ENCODE results near the gene MYO16. TPM values are rescaled to one million over a fixed set of nuclear protein-coding genes. Genes with fewer than 3 reads are reported as not detected.

MYO16 gene
- total RNA-seq, 1 donor from 2014 or later, result 1.2 TPM

DNA sequence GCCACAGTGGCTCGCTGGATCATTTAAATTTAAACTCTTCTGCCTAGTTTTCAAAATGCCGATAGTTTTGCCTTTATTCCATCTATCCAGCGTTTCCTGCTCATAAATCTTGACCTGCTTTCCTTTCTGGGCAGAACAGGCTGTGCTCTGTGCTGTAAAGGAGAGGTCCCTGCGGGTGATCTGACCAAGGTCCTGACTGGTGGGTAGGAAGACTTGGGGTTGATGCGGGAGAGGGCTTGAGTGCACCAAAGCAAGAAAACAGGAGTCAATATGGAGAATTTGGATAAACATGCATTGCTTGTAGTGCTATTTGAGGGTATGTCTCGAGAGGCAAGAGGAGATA, 533.6 kb downstream of the MYO16 start:
- intact Hi-C loops (cut with DNase I), result no loop called here
- ATAC-seq (ENCODE audit: poor library complexity), result no peak
- no peak for DNase-seq

DNA sequence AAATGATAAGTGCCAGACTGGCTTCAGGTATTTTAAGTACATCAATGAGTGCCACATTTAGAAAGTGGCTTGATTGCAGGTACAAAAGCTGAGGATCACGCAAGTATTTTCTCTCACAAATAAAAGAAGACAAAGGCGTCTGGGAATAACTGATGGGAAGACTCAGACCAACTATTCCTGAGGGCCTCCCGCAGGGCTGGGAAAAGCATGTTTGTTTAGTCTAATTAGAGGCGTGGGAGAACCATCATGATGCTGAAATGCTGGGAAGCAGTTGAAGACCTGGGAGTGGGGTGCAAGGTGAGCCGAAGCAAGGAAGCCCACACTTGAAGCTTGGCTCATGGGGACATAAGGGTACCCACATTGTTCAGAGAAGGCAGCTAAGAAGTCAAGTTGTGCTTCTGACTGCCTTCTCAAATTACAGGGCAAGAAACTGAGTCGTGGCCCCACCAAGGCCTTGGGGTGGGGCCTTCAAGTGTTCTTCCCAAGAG, 536.0 kb downstream of the MYO16 start:
- intact Hi-C loops (cut with DNase I), result no loop called here
- DNase-seq, result no peak
- no peak for ATAC-seq (ENCODE audit: poor library complexity)

DNA sequence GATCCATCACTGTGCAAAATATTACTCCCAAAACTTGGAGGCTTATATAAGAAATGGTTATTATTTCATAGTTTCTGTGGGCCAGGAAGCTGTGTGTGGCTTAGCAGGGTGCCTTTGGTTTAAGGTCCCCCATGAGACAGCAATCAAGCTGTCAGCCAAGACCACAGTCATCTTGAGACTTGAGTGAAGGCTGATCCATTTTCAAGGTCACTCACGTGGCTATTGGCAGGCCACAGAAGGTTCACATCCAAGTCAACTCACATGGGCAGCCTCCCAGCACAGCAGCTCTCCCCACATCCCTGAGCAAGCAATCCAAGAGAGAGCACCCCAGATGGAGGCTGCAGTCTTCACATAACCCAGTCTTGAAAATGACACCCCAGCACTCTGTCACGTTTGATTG, 537.4 kb downstream of the MYO16 start:
- ATAC-seq (ENCODE audit: poor library complexity) (peak; percentile 43), DNase-seq (no peak)
- intact Hi-C loops (cut with DNase I), result no loop called here

DNA sequence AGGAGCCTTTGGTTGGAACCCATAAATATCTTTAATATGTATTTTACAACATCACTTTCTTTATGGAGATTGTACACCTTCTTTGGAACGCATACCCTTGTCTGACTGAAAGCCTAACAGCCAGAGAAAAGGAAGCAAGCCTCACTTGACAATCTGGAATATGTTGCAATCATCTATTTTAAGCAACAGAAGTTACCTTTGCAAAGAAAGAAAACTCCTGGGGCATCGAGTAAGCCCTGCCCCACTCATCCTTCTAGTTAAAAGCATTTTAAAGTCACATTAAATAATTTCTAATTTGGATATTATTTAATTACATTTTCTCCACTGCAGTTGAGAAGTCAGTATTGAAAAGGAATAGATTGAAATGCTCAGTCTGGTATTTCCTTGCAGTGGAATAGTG, 542.7 kb downstream of the MYO16 start:
- ATAC-seq (ENCODE audit: poor library complexity), result peak; percentile 73
- no peak for DNase-seq
- intact Hi-C loops (cut with DNase I), result no loop called here

DNA sequence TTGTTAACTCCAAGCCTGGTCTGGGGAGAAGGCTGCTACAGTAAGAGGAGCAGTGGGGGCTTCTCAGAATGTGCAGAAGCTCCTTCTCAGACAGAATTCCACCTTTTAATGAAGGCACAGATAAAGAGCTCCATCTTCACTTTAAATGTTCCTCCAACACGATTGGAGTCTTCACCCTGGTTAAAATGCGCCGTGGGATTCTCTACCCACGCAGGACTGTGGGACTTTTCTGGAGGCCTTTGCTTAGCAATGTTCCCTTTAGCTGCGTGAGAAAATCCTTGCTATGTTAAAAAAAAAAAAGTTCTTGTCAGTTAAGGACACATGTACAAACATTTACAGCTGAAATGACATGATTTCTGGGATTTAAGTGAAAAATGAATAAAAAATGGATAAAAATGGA, 546.3 kb downstream of the MYO16 start:
- ATAC-seq (ENCODE audit: poor library complexity), result no peak
- intact Hi-C loops (cut with DNase I), result no loop called here

DNA sequence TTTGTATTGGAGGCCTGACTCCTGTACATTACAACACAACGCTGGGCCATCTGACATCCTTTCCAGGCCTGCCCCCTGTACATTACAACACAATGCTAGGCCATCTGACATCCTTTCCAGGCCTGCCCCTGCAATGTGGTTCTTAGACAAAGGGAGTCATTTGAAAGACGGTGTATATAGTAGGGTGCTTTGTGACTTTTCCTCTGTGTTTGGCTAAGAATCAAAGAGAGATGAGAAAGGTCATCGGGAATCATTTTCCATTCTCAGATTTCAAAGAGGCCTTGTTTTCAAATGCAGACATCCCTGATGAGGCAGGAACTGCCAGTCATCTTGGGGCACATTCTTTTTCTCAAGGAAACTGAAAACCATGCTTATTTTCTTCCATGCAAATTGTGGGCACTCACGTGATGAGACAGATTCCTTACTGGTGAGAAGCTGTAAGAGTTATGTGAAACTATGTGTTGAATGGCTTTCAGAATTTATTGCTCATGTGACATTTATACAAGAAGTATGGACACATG, 551.6 kb downstream of the MYO16 start:
- ATAC-seq (ENCODE audit: poor library complexity), result no peak
- intact Hi-C loops (cut with DNase I), result no loop called here
- no peak for DNase-seq

More for the DNA sequence above, 546.3 kb downstream of the MYO16 start:
- DNase-seq, result no peak

DNA sequence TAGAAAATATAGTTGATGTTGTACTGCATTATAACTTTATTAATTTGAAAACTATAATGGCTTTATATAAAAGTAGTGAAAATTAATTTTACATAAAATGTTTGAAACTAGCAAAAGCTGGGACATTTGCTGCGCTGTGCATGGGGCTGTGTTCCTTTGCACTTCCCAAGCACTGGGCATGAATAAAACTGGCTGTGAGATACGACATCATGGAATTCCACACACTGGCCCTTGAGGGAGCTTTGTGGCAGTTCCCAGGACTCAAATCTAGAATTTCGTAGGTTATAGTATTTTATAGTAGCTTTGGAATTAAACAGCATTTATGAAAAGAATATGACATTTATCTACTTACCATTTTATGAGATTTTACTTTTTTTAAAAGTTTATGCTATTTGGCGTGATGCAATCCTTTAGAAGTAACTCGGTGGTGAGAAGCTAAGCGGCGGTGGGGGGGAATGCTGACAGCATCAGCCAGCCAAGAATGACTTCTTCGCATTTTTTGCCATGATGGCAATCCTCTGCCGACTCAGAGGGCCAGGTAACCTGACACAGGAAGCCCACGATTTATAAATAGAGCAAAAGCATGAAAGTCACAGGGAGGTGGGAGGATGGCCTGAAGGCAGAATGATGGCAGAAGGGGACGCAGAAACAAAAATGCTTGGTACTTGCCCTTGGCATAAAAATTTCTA, 553.5 kb downstream of the MYO16 start:
- ATAC-seq (ENCODE audit: poor library complexity) (no peak), DNase-seq (no peak)
- intact Hi-C loops (cut with DNase I), result no loop called here

DNA sequence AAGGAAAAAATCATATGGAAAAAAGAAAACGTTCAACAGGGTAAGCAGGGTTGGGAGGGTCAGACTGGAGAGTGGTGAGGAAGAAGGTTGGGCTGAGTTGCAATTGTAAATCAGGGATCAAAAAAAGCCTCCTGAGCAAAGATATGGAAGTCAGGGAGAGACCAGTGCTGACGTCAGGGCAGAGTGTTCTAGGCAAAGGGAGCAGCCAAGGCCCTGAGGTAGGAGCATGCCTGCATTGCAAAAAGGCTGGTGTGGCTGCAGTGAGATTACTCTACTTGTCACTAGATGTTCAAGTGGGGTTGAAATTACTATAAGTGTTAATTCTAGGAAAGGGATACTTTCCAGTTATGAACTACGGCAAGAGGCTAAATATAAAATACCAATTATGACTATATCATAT, 562.0 kb downstream of the MYO16 start:
- intact Hi-C loops (cut with DNase I), result no loop called here
- ATAC-seq (ENCODE audit: poor library complexity) (peak; percentile 95), DNase-seq (peak; percentile 49)

DNA sequence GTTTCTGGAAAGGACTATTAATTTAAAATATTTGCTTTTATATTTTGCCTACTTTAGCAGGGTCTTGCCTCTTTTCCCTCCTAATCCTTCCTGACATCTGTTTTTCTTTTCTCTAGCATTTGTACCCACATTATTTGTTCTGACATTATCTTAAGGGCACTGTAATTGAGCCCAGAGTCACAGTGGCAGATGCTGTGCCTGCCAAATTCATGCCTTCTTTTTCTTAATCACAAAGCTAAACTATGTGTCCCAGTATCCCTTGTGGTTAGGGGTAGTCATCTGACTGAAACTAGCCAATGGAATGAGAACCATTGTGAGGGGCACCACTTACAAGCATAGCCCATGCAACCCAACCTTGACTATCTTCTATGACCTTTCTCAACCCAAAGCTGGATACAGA, 562.9 kb downstream of the MYO16 start:
- DNase-seq, result no peak
- peak; percentile 81 for ATAC-seq (ENCODE audit: poor library complexity)
- intact Hi-C loops (cut with DNase I), result no loop called here

DNA sequence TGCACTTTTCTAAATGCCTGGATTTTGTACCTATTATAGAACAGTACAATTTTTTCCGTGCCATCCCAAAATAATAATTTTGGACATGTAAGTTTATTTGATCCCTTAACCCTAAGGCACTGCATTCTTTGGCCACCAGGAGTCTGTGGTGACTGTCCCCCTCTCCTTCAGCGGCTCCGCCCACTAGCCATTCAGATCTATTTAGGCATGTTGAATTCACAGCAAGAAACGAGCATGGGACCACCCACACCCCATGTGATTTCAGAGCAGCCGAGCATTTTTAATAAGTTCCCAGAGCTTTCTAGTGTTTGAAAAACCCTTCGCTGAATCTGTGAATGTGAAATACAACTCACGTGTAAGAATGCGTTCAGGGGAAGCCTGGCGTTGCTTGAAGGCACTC, 567.5 kb downstream of the MYO16 start:
- DNase-seq (no peak), ATAC-seq (ENCODE audit: poor library complexity) (no peak)
- intact Hi-C loops (cut with DNase I), result no loop called here

DNA sequence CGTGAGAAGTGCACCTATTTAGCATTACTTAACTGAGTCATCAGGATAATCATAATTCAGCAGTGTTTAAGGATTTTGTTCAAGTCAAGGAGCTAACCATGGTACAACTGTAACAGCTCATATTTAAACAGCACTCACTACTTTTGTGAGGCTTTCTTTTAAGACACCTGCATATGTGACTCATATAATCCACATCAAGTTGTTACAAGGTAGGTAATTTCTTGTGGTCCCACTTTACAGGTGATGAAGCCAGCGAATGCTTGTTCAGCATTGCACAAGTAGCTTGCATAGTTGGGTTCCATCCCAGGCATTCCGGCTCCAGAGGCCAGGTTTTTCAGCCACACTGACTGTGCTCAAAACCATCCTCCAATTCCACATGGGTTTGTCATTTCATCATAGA, 569.2 kb downstream of the MYO16 start:
- ATAC-seq (ENCODE audit: poor library complexity) (peak; percentile 36), DNase-seq (no peak)
- intact Hi-C loops (cut with DNase I), result no loop called here

DNA sequence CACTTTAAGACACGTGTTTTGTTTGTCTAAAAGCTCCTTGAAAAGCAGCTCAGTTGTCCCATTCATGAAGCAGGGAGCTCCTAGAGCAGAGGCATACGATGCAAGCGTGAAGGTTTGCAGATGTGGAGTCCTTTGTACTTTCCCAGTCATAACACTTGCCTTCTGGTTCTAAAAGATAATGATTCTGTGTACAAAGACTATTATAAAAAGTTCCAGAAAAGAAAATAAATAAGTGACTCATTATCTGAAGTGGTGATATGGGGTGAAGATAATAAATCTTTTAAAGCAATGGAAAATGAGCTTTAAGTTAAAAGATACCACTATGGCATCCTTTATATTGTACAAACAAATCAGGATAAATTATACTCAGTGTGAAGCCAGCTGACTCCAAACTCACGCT, 569.9 kb downstream of the MYO16 start:
- intact Hi-C loops (cut with DNase I), result no loop called here
- no peak for DNase-seq
- no peak for ATAC-seq (ENCODE audit: poor library complexity)

DNA sequence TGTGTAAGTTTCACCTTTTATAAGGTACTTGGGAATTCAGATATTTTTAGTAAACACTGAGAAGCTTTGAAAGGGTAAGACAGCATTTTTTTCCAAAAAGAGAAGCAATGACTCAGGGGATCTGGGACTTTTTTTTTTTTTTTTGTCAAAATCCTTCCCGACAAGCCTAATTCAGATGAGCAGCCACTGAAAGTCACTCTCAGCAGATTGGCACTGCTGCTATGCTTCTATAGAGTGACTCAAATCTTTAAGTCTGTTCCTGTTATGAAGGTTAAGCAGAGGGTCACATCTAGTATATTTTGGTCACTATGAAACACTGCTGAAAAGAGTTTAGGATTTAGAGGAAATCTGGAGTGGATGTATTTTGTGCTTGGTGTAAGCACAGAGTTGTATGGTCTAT, 571.1 kb downstream of the MYO16 start:
- intact Hi-C loops (cut with DNase I), result no loop called here
- DNase-seq (no peak), ATAC-seq (ENCODE audit: poor library complexity) (no peak)

DNA sequence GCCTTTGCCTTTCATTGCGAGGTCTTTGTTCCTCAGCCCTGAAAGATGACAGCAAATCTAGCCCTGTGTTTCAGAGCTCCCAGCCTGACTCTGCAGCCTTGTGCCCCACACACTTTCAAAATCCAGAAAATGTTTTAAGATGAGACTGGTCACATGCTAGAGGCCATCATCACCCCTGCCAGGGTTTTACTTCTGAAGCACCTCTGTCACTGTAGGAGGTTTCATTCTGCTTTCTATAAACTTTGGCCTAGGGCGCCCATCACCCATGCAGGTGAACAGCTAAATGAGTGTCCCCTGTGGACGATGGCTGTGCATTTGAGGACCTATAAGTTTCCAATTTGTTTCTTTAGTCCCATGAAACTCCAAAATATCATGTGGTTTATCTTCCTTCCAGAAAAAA, 574.2 kb downstream of the MYO16 start:
- DNase-seq, result no peak
- no peak for ATAC-seq (ENCODE audit: poor library complexity)
- intact Hi-C loops (cut with DNase I), result no loop called here

DNA sequence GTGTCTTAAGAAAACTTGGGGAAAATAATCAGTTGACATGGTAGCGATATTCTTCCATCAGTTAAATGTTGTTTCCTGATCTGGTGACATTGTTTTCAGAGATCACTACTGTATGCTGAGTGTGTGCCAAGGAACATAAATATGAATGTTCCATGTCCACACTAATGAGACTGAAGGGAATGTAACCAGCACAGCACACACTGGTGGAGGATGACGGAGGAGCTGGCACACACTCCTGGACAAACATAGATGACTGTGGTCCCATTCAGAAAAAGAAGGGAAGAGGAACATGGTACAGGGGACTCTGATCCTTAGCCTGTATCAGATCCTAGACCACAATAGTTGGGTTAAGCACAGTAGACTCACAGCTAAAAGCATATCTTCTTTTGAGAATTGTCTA, 574.8 kb downstream of the MYO16 start:
- intact Hi-C loops (cut with DNase I), result no loop called here
- DNase-seq (no peak), ATAC-seq (ENCODE audit: poor library complexity) (no peak)

DNA sequence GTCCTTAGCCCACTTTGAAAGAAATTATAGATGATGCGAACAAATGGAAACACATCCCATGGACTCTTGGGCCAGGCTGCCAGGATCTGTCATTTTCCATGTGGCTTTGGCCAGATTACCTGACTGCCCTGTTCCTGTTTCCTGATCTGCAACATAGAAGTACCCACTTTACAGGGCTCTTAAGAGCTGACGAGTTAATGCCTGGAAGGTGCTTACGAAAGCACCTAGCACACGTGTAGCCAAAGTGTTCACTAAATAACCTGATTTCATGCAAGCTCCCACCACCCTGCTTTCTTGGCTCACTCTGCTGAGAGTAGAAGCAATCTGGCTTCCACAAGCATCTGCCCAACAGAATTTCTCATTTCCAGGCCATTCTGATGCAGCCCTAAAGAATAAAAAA, 575.2 kb downstream of the MYO16 start:
- DNase-seq (no peak), ATAC-seq (ENCODE audit: poor library complexity) (no peak)
- intact Hi-C loops (cut with DNase I), result no loop called here

DNA sequence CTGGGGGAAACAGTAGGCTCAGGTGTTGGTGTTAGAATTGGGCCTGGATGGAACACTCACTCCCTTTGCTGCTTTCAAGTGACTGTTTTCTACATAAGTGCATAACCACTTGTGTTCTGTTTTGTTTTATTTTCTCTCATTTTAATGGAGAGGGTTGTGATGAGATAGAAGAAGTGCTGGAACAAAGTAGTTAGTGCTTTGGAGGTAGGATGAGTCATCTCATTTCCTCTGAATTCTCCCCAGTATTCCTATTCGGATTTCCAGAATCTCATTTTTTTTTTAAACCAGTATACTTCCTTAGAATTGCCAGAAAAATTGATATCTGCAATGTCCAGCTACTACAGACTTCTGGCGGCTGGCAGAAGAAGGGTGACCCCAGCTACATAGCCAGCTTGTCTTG, 575.9 kb downstream of the MYO16 start:
- intact Hi-C loops (cut with DNase I), result no loop called here
- ATAC-seq (ENCODE audit: poor library complexity) (no peak), DNase-seq (no peak)

DNA sequence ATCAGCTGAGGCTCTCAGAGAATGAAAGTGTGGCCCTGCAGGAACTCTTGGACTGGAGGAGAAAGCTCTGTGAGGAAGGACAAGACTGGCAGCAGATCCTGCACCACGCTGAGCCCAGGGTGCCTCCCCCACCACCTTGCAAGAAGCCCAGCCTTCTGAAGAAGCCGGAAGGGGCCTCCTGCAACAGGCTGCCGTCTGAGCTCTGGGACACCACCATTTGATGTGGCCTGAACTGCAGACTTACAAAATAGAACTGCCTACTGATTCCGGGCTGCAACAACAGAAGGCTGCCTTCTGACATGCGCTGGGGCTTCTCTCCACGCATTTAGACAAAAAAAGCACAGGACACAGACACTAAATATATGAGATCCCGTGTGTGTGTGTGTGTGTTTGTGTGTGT, 577.2 kb downstream of the MYO16 start:
- DNase-seq (no peak), ATAC-seq (ENCODE audit: poor library complexity) (no peak)
- intact Hi-C loops (cut with DNase I), result no loop called here

DNA sequence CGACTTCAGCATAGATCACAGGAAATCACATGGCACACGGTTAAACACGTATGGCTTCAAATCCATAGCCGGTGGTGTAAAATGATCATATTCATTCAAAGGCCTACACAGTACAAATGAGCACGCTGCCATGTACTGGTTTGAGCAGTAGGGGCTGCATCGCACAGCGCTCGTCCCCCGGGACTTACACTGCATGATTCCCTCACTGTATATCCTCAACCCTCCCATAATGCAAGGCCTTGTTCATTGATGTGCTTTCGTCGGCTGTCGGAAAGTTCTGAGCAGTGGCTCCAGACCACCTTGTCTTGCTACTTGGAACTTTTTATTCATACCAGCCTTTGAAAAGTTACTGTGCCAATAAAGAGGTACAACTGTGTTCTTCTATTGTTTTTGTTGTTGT, 578.2 kb downstream of the MYO16 start:
- intact Hi-C loops (cut with DNase I), result no loop called here
- ATAC-seq (ENCODE audit: poor library complexity), result no peak
- DNase-seq, result no peak

DNA sequence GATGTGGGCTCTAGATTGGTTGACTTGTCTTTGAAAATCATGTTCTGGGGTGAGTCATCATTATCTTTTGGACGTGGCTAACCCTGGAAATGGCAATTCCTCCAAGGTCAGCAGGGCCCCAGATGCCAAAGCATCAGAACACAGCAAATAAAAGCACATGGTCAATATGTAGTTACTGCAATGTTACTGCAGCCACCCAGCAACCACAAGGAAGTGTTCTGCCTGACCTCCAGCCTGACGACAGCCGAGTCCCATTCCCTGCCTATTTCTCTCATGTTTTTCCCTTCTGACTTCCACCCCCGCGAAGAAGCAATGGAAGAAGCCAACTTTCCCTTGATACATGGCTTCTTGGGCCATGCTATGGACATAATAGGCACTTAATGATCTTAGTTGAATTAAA, 579.1 kb downstream of the MYO16 start:
- DNase-seq (no peak), ATAC-seq (ENCODE audit: poor library complexity) (no peak)
- intact Hi-C loops (cut with DNase I), result no loop called here

DNA sequence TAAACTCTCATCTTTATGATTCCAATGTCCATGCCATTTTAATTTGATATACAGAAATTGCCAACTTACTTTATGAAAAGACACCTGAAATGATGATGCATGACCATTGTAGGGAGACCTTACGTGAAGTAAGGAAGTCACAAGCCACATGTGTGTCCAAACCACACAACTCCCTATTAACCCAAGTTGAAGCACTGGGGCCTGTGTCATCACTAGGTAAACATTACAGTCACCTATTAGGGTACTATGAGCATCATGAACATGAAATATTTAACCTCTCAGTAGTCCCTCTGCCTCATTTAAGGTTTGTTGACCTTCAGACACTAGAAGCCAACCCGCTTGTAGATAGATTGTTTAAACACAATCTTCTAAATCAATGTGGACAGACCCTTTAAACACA, 580.1 kb downstream of the MYO16 start:
- ATAC-seq (ENCODE audit: poor library complexity) (no peak), DNase-seq (no peak)
- intact Hi-C loops (cut with DNase I), result no loop called here
